ENCODE measurements around the gene ALG9.

Gene ALG9

DNA sequence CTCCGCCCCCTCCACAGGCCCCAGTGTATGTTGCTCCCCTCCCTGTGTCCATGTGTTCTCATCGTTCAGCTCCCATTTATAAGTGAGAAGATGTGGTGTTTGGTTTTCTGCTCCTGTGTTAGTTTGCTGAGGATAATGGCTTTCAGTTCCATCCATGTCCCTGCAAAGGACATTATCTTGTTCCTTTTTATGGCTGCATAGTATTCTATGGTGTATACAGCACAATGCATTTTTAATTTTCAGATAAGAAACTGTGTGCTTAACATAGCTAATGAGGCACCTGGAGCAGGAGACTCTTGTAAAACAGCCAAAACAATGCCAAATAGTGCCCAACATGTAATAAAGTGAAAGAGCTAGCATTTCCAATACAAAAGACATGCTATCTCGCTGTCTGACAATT, 21.8 kb downstream of the ALG9 start:
- Histone ChIP-seq H3K27ac (ENCODE audit: low read depth, low read length, severe bottlenecking) (no peak overlapping the region), H3K4me1 (ENCODE audit: control insufficient read depth, insufficient read depth, low read length, poor library complexity, severe bottlenecking) (peaks cover 24% of the 10 kb centered on the region), H3K36me3 (ENCODE audit: control insufficient read depth, insufficient read depth, low read length) (peaks cover 50% of the 10 kb centered on the region), H3K9me3 (ENCODE audit: control insufficient read depth, low read length) (no peaks in the 10 kb centered on the region), H3K4me3 (ENCODE audit: extremely low read depth, insufficient read depth, low read length, poor library complexity, severe bottlenecking) (no peak overlapping the region)
- 83% methylated on average over 1 of the region's 3 CpGs; no CpG with 5 or more reads in 1 of the 2 experiments for WGBS, 2 experiments (ENCODE audit: insufficient coverage in 2 of 2)

DNA sequence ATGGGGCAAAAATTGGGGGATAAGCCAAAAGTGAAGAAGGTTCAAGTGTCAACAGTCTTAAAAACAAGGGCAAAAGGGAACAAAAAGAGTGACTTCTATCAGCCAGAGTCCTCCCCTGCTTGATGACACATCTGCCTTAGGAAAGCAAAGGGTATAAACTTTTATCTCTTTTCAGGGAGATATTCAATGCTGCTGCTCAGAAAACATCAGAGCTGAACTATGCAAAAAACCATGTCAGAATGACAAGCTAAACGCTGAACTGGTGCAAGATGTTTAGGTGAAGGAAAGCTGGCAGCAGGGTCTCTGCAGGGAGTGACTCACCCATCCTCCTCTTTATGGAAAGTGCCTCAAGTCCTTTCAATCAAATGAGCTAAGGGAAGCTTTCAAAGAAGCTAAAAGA, 24.7 kb downstream of the ALG9 start:
- WGBS, 2 experiments (ENCODE audit: insufficient coverage in 2 of 2): 0 to 57% methylated on average over 1 of the region's 1 CpG
- Histone ChIP-seq H3K4me3 (ENCODE audit: extremely low read depth, insufficient read depth, low read length, poor library complexity, severe bottlenecking) (no peak overlapping the region), H3K9me3 (ENCODE audit: control insufficient read depth, low read length) (no peaks in the 10 kb centered on the region), H3K27ac (ENCODE audit: low read depth, low read length, severe bottlenecking) (peak overlapping the region; percentile 79), H3K4me1 (ENCODE audit: control insufficient read depth, insufficient read depth, low read length, poor library complexity, severe bottlenecking) (peaks cover 24% of the 10 kb centered on the region), H3K36me3 (ENCODE audit: control insufficient read depth, insufficient read depth, low read length) (peaks cover 37% of the 10 kb centered on the region)

DNA sequence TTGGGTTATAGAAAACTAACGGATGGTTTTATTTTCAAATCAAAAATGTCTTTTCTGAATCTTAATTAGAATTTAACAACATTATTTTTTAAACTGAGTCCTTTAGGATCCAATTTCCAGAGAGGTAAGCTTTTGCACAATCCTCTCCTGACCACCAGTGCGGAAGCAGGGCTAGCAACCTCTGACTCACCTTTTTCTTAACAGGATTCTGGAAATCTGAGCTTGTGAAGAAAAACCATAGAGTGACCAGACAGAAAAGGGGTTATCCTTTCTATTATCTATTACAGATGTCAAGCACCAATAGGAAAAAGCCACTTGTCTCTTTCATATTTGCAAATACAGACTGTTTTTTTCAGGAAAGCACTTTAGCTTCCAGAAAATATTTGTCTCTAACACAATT, 25.3 kb downstream of the ALG9 start:
- no peak overlapping the region for H3K4me3 ChIP-seq (ENCODE audit: extremely low read depth, insufficient read depth, low read length, poor library complexity, severe bottlenecking)
- H3K4me1 ChIP-seq (ENCODE audit: control insufficient read depth, insufficient read depth, low read length, poor library complexity, severe bottlenecking): peaks cover 24% of the 10 kb centered on the region
- no peaks in the 10 kb centered on the region for H3K9me3 ChIP-seq (ENCODE audit: control insufficient read depth, low read length)
- WGBS, 2 experiments (ENCODE audit: insufficient coverage in 2 of 2): no CpG with 5 or more reads among the region's 2 CpGs
- peaks cover 34% of the 10 kb centered on the region for H3K36me3 ChIP-seq (ENCODE audit: control insufficient read depth, insufficient read depth, low read length)
- peak overlapping the region; percentile 79 for H3K27ac ChIP-seq (ENCODE audit: low read depth, low read length, severe bottlenecking)

DNA sequence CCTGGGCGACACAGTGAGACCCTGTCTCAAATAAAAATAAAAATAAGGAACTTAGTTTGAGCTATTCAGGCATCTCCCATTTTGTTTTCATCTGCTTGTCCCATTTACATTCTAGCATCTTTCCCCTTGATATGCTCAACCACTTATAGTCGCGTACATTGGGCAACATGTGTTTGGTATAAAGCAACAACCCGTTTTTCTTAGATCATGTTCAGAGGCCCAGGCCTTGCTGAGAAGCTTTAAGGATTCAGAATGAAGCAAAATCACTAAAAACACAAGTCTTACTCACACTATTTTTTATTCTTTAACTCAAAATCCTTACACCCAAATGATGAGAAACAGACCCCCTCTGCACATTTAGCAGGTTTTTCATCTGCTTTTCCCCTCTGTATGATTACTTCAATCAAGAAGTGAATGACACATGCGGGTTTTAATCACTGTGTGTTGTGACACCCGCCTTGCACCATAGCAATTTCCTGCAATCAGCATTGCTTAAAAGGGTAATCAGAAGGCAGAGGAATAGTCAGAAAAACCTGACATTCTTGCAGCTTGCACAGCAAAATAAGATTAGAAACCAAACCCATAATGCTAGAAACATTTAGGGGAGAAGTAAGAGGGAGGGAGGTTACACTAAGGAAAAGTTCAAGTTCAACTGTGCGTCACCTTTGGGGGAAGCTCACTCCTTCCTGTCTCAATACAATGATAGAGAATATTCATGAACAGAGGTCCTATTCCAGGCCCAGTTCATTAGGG, 25.9 kb downstream of the ALG9 start:
- H3K9me3 ChIP-seq (ENCODE audit: control insufficient read depth, low read length): no peaks in the 10 kb centered on the region
- peaks cover 24% of the 10 kb centered on the region for H3K4me1 ChIP-seq (ENCODE audit: control insufficient read depth, insufficient read depth, low read length, poor library complexity, severe bottlenecking)
- 94 to 97% methylated on average over 3 to 5 of the region's 7 CpGs for whole genome bisulfite sequencing, 2 experiments (ENCODE audit: insufficient coverage in 2 of 2)
- H3K4me3 ChIP-seq (ENCODE audit: extremely low read depth, insufficient read depth, low read length, poor library complexity, severe bottlenecking): no peak overlapping the region
- peaks cover 31% of the 10 kb centered on the region for H3K36me3 ChIP-seq (ENCODE audit: control insufficient read depth, insufficient read depth, low read length)
- H3K27ac ChIP-seq (ENCODE audit: low read depth, low read length, severe bottlenecking): no peak overlapping the region

DNA sequence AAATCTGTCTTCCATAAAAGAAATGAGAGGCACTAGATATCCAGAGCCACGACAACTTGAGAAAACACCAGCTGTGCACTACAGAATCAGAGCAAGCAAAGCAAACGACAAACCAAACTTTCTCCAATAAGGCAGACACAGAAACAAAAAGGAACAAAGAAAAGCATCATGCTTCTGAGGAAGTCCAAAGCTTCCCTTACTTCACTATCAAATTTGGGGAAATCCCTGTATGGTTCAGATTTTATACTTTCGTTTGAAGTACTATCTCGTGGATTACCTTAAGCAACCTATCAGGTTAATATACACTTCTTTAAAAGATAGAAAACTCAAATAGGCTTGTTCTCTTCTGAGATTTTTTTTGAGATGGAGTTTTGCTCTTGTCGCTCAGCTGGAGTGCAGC, 27.7 kb downstream of the ALG9 start:
- Histone ChIP-seq H3K4me1 (ENCODE audit: control insufficient read depth, insufficient read depth, low read length, poor library complexity, severe bottlenecking) (peaks cover 24% of the 10 kb centered on the region), H3K36me3 (ENCODE audit: control insufficient read depth, insufficient read depth, low read length) (peaks cover 25% of the 10 kb centered on the region)
- WGBS, 2 experiments (ENCODE audit: insufficient coverage in 2 of 2): 73 to 100% methylated on average over 2 to 3 of the region's 5 CpGs

DNA sequence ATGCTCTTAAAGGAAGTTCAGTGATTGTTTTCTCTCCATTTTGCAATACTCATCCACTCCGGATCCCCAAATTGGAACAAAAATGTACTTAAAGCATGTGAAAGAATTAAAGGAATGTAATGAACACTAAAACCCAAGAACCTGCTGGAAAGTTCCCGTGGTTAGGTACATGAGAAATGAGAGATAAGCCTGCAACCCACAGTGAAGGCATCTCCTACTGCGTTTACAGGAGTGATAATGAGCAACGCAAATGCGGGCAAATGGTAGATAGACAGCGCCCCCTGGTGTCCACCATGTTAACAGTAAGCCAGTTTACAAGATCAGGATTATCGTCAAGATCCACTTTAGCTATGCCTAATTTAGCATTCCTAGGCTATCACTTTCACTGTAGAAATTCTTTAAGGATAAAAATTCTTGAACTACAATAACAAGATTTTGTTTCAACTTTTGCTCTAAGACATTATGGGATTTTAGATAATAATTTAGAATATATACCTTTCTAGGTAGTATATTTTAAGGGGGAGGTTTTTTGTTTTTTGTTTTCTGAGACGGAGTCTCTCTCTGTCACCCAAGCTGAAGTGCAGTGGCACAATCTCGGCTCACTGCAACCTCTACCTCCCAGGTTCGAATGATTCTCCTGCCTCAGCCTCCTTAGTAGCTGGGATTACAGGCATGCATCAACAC, 29.9 kb downstream of the ALG9 start:
- no peak overlapping the region for H3K4me3 ChIP-seq (ENCODE audit: extremely low read depth, insufficient read depth, low read length, poor library complexity, severe bottlenecking)
- 0 to 8% methylated on average over 4 to 6 of the region's 10 CpGs for WGBS, 2 experiments (ENCODE audit: insufficient coverage in 2 of 2)
- peaks cover 10% of the 10 kb centered on the region for H3K4me1 ChIP-seq (ENCODE audit: control insufficient read depth, insufficient read depth, low read length, poor library complexity, severe bottlenecking)
- no peaks in the 10 kb centered on the region for H3K9me3 ChIP-seq (ENCODE audit: control insufficient read depth, low read length)
- peaks cover 32% of the 10 kb centered on the region for H3K36me3 ChIP-seq (ENCODE audit: control insufficient read depth, insufficient read depth, low read length)
- no peak overlapping the region for H3K27ac ChIP-seq (ENCODE audit: low read depth, low read length, severe bottlenecking)

More for the DNA sequence above, 27.7 kb downstream of the ALG9 start:
- Histone ChIP-seq H3K4me3 (ENCODE audit: extremely low read depth, insufficient read depth, low read length, poor library complexity, severe bottlenecking) (no peak overlapping the region), H3K27ac (ENCODE audit: low read depth, low read length, severe bottlenecking) (no peak overlapping the region), H3K9me3 (ENCODE audit: control insufficient read depth, low read length) (no peaks in the 10 kb centered on the region)

DNA sequence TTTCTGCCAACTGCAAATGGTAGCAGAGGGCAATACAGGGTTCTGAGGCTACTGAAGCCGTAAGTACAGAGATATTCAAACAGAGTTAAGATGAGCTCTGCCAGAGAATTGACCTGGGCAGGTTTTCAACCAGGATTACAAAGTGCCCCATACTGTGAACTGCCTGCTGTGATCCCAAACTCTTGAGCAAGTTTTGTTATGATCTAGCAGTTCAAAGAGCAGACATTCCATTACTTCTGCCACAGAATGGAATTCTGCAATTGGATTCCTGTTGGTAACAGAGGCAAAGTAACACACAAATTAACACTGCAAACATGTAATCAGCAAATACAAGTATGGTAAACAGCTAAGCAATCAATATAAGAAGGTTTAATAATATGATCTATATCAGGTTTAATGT, 31.2 kb downstream of the ALG9 start:
- Histone ChIP-seq H3K9me3 (ENCODE audit: control insufficient read depth, low read length) (no peaks in the 10 kb centered on the region), H3K36me3 (ENCODE audit: control insufficient read depth, insufficient read depth, low read length) (peaks cover 36% of the 10 kb centered on the region), H3K4me1 (ENCODE audit: control insufficient read depth, insufficient read depth, low read length, poor library complexity, severe bottlenecking) (no peaks in the 10 kb centered on the region), H3K4me3 (ENCODE audit: extremely low read depth, insufficient read depth, low read length, poor library complexity, severe bottlenecking) (no peak overlapping the region), H3K27ac (ENCODE audit: low read depth, low read length, severe bottlenecking) (no peak overlapping the region)
- 50 to 64% methylated on average over 1 of the region's 1 CpG for WGBS, 2 experiments (ENCODE audit: insufficient coverage in 2 of 2)

DNA sequence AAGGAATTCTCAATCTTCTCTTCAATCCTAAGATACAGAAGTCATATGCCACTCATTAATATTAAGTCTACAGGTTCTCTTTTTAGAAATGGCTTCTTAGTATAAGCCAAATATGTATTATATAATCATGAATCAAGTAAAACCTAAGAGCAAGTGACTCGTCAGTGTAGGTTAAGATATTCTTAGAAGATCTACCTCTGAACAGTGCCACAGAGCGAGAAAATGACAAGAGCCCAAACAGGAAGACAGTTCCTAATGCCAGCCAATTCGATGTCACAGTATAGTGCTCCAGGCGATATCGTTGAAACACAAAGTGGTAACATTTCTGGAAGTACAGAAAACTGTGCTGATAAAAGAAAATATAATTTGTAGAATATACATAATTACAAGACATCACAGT, 33.3 kb downstream of the ALG9 start:
- no peaks in the 10 kb centered on the region for H3K9me3 ChIP-seq (ENCODE audit: control insufficient read depth, low read length)

DNA sequence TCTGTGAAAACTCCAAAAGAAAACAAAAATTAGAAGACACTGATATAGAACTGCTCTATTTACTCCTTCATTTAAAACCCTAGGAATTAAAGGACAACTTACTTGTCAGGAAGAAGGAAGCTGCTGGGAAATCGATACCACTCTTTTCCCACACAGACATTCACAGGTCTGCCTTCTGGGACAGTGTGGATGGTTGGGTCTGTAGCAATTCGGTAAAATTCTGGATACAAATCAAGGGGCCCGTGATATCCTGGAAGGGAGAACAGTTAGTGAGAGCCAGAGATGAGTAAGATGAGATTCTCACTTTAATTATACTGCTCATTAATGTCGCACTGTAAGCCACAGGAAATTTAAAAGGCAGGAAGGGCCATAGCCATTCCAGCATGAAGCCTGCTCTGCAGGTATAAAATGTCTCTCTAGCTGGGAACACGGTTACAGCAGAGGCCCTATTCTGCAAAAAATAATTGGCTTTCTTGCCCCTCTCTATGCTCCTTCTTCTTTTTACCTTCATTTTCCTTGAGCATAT, 34.0 kb downstream of the ALG9 start:
- Histone ChIP-seq H3K4me3 (ENCODE audit: extremely low read depth, insufficient read depth, low read length, poor library complexity, severe bottlenecking) (no peak overlapping the region), H3K9me3 (ENCODE audit: control insufficient read depth, low read length) (no peaks in the 10 kb centered on the region), H3K36me3 (ENCODE audit: control insufficient read depth, insufficient read depth, low read length) (peaks cover 42% of the 10 kb centered on the region), H3K27ac (ENCODE audit: low read depth, low read length, severe bottlenecking) (no peak overlapping the region), H3K4me1 (ENCODE audit: control insufficient read depth, insufficient read depth, low read length, poor library complexity, severe bottlenecking) (no peaks in the 10 kb centered on the region)
- WGBS, 2 experiments (ENCODE audit: insufficient coverage in 2 of 2): 86 to 96% methylated on average over 1 to 4 of the region's 5 CpGs

More for the DNA sequence above, 33.3 kb downstream of the ALG9 start:
- Histone ChIP-seq H3K27ac (ENCODE audit: low read depth, low read length, severe bottlenecking) (no peak overlapping the region), H3K36me3 (ENCODE audit: control insufficient read depth, insufficient read depth, low read length) (peaks cover 36% of the 10 kb centered on the region), H3K4me3 (ENCODE audit: extremely low read depth, insufficient read depth, low read length, poor library complexity, severe bottlenecking) (no peak overlapping the region), H3K4me1 (ENCODE audit: control insufficient read depth, insufficient read depth, low read length, poor library complexity, severe bottlenecking) (no peaks in the 10 kb centered on the region)
- WGBS, 2 experiments (ENCODE audit: insufficient coverage in 2 of 2): 97 to 100% methylated on average over 3 to 4 of the region's 5 CpGs

DNA sequence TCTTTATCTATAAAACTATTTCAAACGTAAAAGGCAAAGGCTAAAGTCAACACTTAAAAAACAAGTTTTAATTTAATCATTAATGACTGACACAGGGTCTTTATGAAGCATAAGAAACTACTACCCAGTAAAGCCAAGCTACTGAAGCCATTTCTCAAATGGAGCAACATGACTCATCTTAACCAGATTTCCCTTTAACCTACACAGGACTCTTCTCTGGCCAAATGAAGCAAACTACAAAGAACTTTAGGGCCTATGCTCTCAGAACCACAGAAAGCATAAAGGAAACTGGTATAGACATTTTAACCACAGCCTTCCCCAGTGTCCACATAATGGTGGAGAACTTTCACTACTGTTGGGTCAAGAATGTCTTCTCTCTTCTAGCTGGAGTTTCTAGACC, 34.7 kb downstream of the ALG9 start:
- no peak overlapping the region for H3K4me3 ChIP-seq (ENCODE audit: extremely low read depth, insufficient read depth, low read length, poor library complexity, severe bottlenecking)
- H3K9me3 ChIP-seq (ENCODE audit: control insufficient read depth, low read length): no peaks in the 10 kb centered on the region
- H3K27ac ChIP-seq (ENCODE audit: low read depth, low read length, severe bottlenecking): no peak overlapping the region
- 100% methylated on average over 1 of the region's 1 CpG; no CpG with 5 or more reads in 1 of the 2 experiments for WGBS, 2 experiments (ENCODE audit: insufficient coverage in 2 of 2)
- no peaks in the 10 kb centered on the region for H3K4me1 ChIP-seq (ENCODE audit: control insufficient read depth, insufficient read depth, low read length, poor library complexity, severe bottlenecking)
- H3K36me3 ChIP-seq (ENCODE audit: control insufficient read depth, insufficient read depth, low read length): peaks cover 48% of the 10 kb centered on the region

DNA sequence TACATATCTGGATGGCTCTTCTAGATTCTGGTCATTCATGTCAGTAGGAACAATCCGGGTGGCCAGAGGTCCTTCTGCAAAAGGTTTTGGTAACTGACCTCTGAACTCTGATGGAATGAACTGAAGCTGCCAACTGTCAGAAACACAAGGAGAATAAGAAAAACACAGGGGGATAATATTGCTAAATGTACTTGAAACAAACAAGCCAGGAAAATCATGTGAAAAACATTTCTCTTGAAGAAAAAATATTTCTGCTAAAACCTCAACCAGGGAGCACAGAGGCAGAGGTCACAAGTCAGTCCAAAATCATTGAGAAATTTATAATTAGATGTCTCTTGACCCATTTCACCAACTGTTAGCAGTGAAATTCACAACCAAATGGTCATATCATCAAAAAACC, 35.2 kb downstream of the ALG9 start:
- H3K4me3 ChIP-seq (ENCODE audit: extremely low read depth, insufficient read depth, low read length, poor library complexity, severe bottlenecking): no peak overlapping the region
- 89 to 100% methylated on average over 1 of the region's 1 CpG for WGBS, 2 experiments (ENCODE audit: insufficient coverage in 2 of 2)

More for the DNA sequence above, 35.2 kb downstream of the ALG9 start:
- H3K27ac ChIP-seq (ENCODE audit: low read depth, low read length, severe bottlenecking): no peak overlapping the region
- no peaks in the 10 kb centered on the region for H3K9me3 ChIP-seq (ENCODE audit: control insufficient read depth, low read length)
- H3K4me1 ChIP-seq (ENCODE audit: control insufficient read depth, insufficient read depth, low read length, poor library complexity, severe bottlenecking): no peaks in the 10 kb centered on the region
- peaks cover 52% of the 10 kb centered on the region for H3K36me3 ChIP-seq (ENCODE audit: control insufficient read depth, insufficient read depth, low read length)

Measured in mesodermal cell (in vitro differentiated cells).